Activated CD4-positive, alpha-beta T cell treated with anti-CD3 and anti-CD28 coated beads, Interleukin-2, amount 50 U/mL, for 4 hours (primary cell): ENCODE measurements around the gene MTMR6.

Experiments used
- DNase-seq, 2 experiments: peaks; one replicate each; pipeline ENCODE4 v3.0.0-alpha.2; 2020

Gene MTMR6

DNA sequence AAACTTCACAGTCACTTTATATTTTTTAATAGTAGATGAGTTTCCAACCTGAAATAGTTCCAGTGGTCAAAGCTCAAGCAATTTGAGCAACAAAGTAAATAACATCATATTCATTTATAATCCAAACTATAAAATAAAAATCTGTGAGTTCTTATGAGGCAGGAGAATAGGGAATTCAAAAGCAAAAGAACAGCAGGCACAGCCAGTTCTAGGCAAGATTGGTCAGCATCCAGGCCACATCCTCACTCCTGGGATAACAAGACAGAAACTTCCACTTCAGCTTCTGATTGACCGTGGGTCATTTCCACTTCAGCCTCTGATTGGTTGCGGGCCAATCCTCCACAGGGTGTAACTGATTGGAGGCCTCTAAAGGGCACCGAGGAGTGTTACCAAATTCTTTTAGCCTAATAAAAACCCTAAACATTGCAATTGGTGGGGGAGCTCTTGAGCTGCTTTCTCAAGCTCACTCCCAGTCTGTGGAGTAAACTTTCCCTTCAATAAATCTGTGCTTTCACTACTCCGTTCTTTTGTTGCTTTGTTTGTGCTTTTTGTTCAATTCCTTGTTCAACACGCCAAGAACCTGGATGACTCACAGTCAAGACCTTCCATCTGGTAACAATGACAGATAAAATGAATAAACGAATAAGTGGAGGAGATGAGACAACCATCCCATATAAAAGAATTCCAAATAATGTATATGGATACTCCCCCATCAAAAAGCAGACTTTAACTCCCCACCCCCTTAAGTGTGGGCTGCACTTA lies 72.6 kb downstream of the MTMR6 start:
- no peak for DNase-seq

DNA sequence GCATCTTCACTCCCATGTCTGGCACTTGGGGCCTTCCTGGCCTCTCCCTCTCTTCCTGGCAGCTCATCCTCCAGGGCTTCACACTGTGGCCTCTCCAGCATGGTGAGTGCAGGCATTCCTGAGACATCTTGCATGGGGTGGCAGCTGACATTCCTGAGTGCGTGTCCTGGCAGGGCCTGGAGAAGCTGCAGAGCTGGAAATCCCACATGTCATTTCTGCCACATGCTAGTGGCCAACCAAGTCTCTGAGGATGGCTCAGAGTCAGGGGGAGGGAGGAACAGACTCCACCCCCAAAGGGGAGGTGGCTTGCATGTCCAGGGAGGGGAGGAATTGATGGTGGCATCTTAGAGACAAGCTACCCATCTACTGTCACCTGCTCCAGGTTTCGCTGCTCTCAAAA lies 73.6 kb downstream of the MTMR6 start:
- DNase-seq = no peak

DNA sequence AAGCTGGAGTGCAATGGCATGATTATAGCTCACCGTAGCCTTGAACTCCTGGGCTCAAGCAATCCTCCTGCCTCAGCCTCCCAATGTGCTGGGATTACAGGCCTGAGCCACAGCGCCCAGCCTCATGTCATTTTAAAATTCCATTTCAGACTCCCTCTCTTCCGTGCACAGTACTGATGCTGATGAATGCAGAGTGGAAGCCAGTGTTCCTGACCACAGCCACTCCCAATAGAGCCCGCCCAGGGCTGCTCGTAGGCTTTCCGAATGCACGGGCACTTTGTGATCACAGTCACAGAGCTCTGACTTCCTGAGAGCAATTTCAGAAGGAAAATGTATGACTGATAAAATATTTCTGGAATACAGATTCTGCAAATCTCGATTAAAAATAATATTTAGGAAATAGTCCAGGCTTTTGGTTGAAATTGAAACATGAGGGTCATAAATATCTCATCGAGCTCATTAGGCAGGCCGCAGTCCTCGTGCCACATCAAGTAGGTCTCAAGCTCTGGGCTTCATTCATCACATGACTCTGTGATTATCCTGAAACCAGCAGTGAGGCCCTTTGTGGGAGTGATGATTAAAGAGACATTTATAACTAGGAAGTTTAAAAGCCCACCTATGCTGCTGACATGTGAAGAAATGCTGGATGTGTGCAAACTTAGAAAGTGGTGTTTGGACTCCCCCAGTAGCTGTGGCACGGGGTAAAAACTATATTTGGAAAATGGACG lies 76.3 kb downstream of the MTMR6 start:
- DNase-seq = no peak

DNA sequence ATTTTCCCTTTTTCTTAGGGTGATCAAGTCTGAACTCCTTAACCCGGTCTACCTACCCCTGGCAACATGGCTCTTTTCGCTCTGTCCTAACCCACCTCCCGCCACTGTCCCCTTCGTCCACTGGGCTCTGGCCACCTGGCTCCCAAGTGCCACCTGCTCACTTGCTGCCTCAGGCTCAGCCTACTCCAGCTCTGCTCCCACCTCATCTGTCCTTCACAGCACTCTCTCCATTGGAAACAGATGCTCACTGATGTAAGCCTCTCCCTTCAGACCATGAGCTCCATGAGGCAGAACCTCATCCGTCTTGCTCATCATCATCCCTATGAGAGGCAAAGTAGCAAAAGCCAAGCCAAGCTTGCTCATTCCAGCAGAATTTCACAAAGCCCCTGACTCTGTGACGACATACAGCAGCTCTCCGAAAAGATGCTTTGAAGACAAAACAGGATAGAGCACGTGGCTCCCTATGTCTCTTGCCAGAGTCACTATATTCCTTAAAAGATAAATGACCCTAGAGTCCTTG lies 79.9 kb downstream of the MTMR6 start:
- no peak for DNase-seq

DNA sequence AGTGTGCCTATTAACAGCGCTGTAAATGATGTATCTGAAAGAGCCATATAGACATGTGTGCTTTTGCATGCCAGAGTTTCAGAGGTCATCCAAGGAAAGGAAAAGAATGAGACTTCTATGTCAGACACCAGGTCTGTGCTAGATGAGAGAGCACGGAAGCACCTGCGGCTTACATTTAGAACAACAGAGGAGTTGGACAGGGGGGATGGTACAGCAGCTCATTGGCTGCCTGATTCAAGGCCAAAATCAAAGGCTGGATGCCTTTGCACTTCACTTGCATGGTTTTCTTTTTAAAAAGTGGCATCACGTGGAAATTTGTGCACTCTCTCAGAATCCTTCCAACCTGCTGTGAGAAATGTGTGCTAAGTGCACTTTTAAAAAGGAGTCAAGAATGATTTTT lies 82.4 kb downstream of the MTMR6 start:
- DNase-seq = no peak

DNA sequence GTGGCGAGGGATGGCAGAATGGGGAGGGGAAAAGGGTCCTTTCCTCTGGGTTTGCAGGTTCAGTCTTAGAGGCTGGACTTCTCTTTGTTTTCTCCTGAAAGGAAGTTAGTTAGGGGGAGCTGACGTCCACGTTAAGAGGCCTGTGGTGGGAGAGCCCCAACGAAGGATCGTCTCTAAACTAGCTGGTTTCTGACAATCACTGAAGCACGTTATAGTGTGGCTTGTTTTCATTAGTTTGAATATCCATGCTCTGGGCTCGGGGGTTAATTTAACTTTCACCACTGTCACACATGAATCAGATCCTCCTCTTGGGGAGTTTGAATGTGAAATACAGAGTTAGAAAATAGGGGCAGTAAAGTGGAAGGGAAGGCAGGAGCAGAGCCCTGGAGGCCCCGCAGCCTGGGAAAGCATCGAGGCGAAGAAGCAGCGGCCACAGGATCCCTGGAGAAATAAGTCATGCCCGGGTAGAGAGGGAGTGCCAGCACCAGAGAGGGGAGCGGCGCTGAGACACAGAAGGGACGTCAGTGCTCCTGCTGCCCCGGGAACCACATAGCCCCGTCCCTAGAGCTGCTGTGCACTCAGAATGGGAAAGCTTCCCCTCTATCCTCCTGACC lies 84.1 kb downstream of the MTMR6 start:
- no peak for DNase-seq

DNA sequence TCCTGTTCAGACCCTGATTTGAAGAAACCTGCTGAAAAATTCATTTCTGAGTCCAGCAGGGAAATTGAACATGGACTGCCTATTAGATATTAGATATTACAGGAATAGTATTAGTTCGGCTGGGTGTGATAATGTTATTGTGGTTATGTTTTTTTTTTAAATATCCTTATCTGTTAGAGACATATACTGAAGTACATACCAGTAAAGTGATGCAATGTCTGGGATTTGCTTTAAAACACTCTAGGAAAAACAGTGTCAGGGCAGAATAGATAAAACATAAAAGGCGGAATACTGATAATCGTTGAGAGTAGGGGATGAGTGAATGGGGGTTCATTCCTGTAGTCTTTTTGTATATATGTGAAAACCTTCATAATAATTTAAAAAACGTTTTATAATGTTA lies 86.5 kb downstream of the MTMR6 start:
- DNase-seq = no peak

DNA sequence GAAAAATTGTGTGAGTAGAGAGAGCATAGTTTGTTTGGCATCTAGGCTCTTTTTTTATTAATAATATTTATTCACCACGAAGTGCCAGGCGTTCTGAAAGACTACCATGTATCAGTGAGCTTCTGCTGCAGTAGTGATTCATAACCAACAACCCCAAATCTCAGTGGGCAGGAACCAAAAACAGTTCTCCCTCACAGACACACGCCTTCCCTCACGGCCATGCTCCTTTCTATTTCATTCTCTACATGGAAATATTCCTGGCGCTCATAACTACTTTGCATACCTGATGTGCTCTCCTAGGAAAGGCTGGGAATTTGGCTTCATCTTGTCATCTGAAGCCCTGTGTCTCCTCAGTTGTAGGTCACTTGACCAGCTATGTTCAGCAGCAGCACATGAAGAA lies 88.6 kb downstream of the MTMR6 start:
- no peak for DNase-seq

DNA sequence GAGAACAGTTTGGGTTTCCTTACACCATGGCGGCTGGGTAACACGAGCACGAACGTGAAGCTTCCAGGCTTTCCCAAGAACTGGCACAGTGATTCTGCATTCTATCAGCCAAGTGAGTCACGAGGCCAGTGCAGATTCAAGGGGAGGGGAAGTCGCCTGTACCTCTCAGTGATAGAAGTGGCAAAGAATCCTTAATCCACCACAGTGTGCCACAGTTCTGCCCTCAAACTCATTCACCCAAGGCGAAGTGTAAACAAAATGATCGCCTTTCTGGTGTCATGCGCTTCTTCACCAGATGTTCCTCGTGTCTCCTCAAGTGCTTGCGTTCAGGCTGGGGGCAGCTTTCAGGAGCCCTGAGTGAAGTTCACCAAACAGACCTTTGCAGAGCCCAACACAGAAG lies 90.3 kb downstream of the MTMR6 start:
- DNase-seq = no peak
